Measurements from ENCODE around the gene ZNRF1. TPM values are rescaled to one million over a fixed set of nuclear protein-coding genes. Genes with fewer than 3 reads are reported as not detected.
A peak's percentile ranks its signal among the peaks of the same experiment; 100 is the strongest.

The ZNRF1 gene
- total RNA-seq, 2 experiments from 2014 or later = 11.0 to 13.7 TPM

DNA sequence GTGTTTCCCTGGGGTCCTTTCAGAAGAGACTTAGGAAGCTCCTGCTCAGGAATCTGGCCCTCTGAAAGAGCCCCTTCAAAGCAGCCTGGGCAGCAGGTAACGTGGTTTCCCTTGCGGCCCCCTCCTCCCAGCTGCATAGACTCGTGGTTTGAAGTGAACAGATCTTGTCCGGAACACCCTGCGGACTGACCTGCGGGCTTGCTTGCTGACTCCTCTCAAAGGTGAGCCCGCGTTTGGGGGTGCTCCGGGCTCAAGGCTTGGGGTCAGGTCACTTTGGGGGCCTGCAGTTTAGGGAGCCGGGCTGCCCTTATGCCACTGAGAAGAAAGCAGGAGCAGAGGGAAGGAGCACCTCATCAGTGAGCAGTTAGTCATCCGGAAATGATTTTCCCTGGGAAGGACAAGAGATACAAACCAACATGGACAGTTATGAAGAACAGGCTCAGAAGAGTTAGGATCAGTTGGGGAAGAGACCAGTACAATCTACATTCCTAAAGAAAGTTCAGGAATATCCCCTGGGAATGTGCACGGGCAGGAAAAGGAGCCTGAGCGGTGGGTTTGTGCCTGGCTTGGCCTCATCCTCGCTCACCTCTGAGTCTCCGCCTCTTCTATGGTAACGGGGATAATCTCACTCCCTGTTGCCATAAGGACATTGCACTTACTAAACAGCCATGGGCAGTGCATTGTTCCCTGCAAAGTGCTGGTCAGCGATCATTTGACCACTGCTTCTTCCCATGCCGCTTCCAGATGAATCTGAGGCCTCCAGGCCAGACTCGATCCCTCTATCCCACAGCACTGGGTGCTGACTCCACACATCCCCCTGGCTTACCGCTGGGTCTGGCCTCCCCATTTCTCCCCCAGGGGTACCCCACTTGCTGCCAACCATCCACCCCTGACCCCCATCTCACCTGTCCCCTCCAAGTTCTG is 107.8 kb downstream of the ZNRF1 start:
- Mint-ChIP-seq H3K9me3 (peaks cover 3% of the 10 kb centered on the region), H3K4me3 (no peak overlapping the region), H3K36me3 (ENCODE audit: low read depth) (peaks cover 10% of the 10 kb centered on the region), H3K27ac (no peak overlapping the region), H3K4me1 (ENCODE audit: low read depth) (peaks cover 52% of the 10 kb centered on the region), H3K27me3 (no peaks in the 10 kb centered on the region)
- DNase-seq = no peak
- TF ChIP-seq, protein P1, sequence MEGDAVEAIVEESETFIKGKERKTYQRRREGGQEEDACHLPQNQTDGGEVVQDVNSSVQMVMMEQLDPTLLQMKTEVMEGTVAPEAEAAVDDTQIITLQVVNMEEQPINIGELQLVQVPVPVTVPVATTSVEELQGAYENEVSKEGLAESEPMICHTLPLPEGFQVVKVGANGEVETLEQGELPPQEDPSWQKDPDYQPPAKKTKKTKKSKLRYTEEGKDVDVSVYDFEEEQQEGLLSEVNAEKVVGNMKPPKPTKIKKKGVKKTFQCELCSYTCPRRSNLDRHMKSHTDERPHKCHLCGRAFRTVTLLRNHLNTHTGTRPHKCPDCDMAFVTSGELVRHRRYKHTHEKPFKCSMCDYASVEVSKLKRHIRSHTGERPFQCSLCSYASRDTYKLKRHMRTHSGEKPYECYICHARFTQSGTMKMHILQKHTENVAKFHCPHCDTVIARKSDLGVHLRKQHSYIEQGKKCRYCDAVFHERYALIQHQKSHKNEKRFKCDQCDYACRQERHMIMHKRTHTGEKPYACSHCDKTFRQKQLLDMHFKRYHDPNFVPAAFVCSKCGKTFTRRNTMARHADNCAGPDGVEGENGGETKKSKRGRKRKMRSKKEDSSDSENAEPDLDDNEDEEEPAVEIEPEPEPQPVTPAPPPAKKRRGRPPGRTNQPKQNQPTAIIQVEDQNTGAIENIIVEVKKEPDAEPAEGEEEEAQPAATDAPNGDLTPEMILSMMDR (IDR thresholded peaks at IDR 0.05) = no peak
- intact Hi-C loops (cut with micrococcal nuclease) = loop anchor here (5.0 kb wide), 1 partner anchor 34 kb away; no protein-coding TSS in a partner anchor
- ChIA-PET CTCF (interaction anchor here (1.5 kb wide), 1 partner anchor 108 kb away, joined by 6 read pairs; the partner anchor contains the start of gene ZNRF1), POLR2A (no interaction called here)
- ATAC-seq = no peak

DNA sequence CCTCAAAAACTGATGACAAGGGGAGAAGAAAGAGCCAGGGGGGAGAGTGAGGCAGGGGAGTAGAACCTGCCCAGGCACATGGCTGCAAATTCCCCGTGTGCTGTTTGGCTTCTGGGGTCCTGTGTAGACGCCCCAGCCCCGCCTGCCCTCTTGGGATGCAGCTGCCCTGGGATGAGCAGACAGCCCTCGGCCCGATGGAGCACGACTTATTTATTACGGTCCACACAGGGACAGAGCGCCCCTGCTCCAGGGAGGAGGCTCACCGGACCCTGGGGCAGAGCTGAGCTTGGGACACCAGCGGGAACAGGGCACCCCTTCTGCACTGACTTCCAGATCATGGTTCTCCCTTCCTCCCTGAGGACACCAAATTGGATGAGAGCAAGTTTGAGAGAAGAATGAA is 108.7 kb downstream of the ZNRF1 start:
- POLR2A ChIA-PET = no interaction called here
- DNase-seq (no peak), ATAC-seq (no peak)
- no peak overlapping the region for H3K4me3 Mint-ChIP-seq
- H3K36me3 Mint-ChIP-seq (ENCODE audit: low read depth) = peaks cover 10% of the 10 kb centered on the region
- H3K9me3 Mint-ChIP-seq = peaks cover 3% of the 10 kb centered on the region
- CTCF ChIA-PET = interaction anchor here (3.2 to 6.5 kb wide), 3 partner anchors 8 to 112 kb away, joined by 12 to 158 read pairs (median 48); partner anchors contain the start of gene ZNRF1
- H3K27me3 Mint-ChIP-seq = peaks cover 4% of the 10 kb centered on the region
- TF ChIP-seq, protein P1 (IDR thresholded peaks at IDR 0.05) = no peak
- intact Hi-C loops (cut with micrococcal nuclease) = loop anchor here (5.0 kb wide), 1 partner anchor 35 kb away; no protein-coding TSS in a partner anchor
- peaks cover 57% of the 10 kb centered on the region for H3K4me1 Mint-ChIP-seq (ENCODE audit: low read depth)
- no peak overlapping the region for H3K27ac Mint-ChIP-seq

DNA sequence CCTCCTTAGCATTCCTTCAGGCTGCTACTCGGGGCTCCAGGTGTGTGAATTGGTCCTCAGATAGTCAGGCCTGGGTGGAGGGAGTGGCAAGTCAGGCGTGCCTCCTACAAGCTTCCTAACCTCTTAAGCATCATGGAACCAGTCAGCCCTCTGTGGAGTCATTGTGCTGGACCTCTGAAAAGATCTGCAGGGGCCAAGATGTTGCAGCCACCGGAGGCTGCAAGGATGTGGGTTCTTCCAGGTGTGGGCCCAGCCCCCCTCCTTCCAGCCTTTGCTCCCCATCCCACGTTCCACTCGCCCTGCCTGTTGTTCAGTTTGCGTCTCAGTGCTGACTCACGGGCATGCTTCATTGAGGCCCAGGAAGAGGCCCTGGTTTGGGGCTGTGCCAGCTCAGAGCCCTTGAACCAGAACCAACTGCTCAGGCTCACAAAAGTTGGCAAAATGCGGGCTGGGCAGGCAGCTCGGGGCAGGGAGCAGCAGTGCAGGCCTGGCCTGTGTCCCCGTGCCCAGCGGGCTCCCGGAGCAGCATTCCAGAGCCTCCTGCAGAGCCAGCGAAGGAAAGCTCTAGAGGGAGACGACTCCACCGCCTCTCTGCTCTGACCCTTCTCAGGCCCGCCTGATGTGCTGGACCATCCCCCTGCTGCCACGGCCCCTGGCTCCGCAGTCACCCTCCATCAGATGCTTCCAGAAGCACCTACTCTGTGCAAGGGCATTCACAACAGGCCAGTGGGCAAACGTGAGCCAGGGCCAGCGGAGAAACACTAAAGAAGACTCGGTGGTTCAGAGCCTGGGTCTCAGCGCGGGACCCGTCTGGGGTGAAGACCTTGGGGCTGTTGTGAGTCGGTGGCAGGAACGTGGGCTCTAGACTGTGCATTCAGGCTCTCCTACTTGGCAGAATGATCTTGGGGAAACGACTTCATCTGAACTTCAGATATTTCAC is 110.2 kb downstream of the ZNRF1 start:
- intact Hi-C loops (cut with micrococcal nuclease) = loop anchor here (5.0 kb wide), 1 partner anchor 37 kb away; no protein-coding TSS in a partner anchor
- CTCF ChIA-PET = interaction anchor here (0.8 to 6.5 kb wide), 7 partner anchors 10 to 113 kb away, joined by 3 to 158 read pairs (median 12); partner anchors contain the start of gene ZNRF1
- TF ChIP-seq, protein P1 (IDR thresholded peaks at IDR 0.05) = no peak
- ATAC-seq (peak; percentile 72), DNase-seq (peak; percentile 92)
- peak overlapping the region; percentile 46 for H3K27ac Mint-ChIP-seq
- POLR2A ChIA-PET = interaction anchor here (1.2 to 3.1 kb wide), 4 partner anchors 10 to 124 kb away, joined by 3 to 25 read pairs (median 12); partner anchors contain the start of genes WDR59 and ZNRF1
- peaks cover 3% of the 10 kb centered on the region for H3K9me3 Mint-ChIP-seq
- peak overlapping the region; percentile 74 for H3K4me3 Mint-ChIP-seq
- peaks cover 8% of the 10 kb centered on the region for H3K36me3 Mint-ChIP-seq (ENCODE audit: low read depth)
- H3K27me3 Mint-ChIP-seq = peaks cover 10% of the 10 kb centered on the region
- peaks cover 58% of the 10 kb centered on the region for H3K4me1 Mint-ChIP-seq (ENCODE audit: low read depth)

DNA sequence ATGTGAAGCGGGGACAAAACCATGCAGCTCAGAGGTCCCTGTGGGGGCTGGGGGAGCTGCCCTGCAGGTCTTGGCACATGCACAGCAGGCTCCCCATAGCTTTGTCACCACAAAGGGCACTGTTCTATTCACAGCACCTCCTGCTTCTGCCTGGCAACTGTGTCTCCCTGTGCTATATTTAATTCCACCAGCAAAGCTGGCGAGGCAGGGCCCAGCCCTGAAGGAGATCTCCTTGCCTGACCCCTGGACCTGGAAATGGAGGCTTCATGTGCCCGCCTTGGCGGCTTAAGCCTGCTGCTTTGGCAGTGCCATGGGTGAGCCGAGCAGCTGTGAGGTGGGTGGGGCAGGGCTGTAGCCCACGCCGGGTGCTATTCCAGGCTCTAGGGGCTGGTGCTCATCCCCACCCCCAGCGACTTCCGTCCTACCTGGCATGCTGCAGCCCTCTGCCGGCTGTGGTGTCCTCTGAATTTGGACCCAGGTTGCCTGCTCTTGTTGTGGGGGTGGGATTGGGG is 111.0 kb downstream of the ZNRF1 start:
- Mint-ChIP-seq H3K4me3 (peak overlapping the region; percentile 74), H3K9me3 (no peaks in the 10 kb centered on the region), H3K4me1 (ENCODE audit: low read depth) (peaks cover 58% of the 10 kb centered on the region), H3K36me3 (ENCODE audit: low read depth) (peaks cover 3% of the 10 kb centered on the region), H3K27me3 (peaks cover 10% of the 10 kb centered on the region), H3K27ac (peak overlapping the region; percentile 46)
- ChIA-PET CTCF (interaction anchor here (0.8 to 6.5 kb wide), 7 partner anchors 10 to 114 kb away, joined by 3 to 158 read pairs (median 12); partner anchors contain the start of gene ZNRF1), POLR2A (interaction anchor here (1.4 to 3.1 kb wide), 4 partner anchors 11 to 111 kb away, joined by 3 to 25 read pairs (median 12); partner anchors contain the start of gene ZNRF1)
- intact Hi-C loops (cut with micrococcal nuclease) = loop anchor here (2.0 to 10.0 kb wide), 3 partner anchors 37 to 295 kb away; partner anchors contain the start of gene ZNRF1
- TF ChIP-seq, protein P1 (IDR thresholded peaks at IDR 0.05) = no peak
- ATAC-seq (no peak), DNase-seq (peak; percentile 32)
